Thoracic aorta (tissue), 2 donors: ENCODE measurements around the gene PODN. TPM values are rescaled to one million over a fixed set of nuclear protein-coding genes. Genes with fewer than 3 reads are reported as not detected.

Experiments
- ATAC-seq: fragments of 150-250 bp; one replicate; pipeline ENCODE4 v1.8.0; 2017; ENCODE audit warnings: low read depth; ENCODE audit not compliant: insufficient number of reproducible peaks, low FRiP score
- DNase-seq: peaks from one replicate; pipeline ENCODE4 v3.0.0-alpha.2; 2020; ENCODE audit warnings: low spot score
- H3K27ac ChIP-seq, 2 donors: fragments of 200-600 bp; sonication (generic); 1 replicate in 1 of 2; 2 replicates in 1 of 2; pipeline ENCODE4 v1.5.1; 2016; ENCODE audit warnings: mild to moderate bottlenecking in 2 of 2, moderate library complexity in 2 of 2
- H3K27me3 ChIP-seq: fragments of 200-600 bp; sonication (generic); replicated peaks from 2 replicates; pipeline ENCODE4 v1.6.0; 2016; ENCODE audit warnings: mild to moderate bottlenecking; ENCODE audit not compliant: insufficient read depth
- H3K36me3 ChIP-seq: fragments of 200-600 bp; sonication (generic); one replicate; pipeline ENCODE4 v1.5.1; 2016
- H3K4me1 ChIP-seq, 2 donors: fragments of 200-600 bp; sonication (generic); 1 replicate in 1 of 2; 2 replicates in 1 of 2; pipeline versions ENCODE4 v1.5.1 to v1.6.0; 2016; ENCODE audit warnings: low read depth in 2 of 2, mild to moderate bottlenecking in 1 of 2; ENCODE audit not compliant: control insufficient read depth in 1 of 2
- H3K4me3 ChIP-seq: fragments of 200-600 bp; sonication (generic); 2 replicates; pipeline ENCODE4 v1.5.1; 2016; ENCODE audit warnings: mild to moderate bottlenecking
- H3K9me3 ChIP-seq: fragments of 200-600 bp; sonication (generic); 2 replicates; pipeline ENCODE4 v1.5.1; 2016
- total RNA-seq, 2 donors: library from RNA; depleted of rRNA; stranded (reverse); fragments of >200 nt; gene quantifications; one replicate each; pipeline versions ENCODE4 v1.1.0 to v1.2.3, GENCODE V29; 2016
- TF ChIP-seq, protein P1 (sequence below): fragments of 200-600 bp; sonication (generic); IDR thresholded peaks from one replicate; pipeline ENCODE4 v1.5.1; 2019; ENCODE audit warnings: antibody characterized with exemption

PODN gene
- total RNA-seq, 2 donors from 2014 or later = 119 to 152 TPM

GRCh38 chr1:53044926-53045325 is 17.1 kb upstream of the PODN start:
- DNase-seq (no peak), ATAC-seq (no peak)
- H3K27ac ChIP-seq = no peak overlapping the region
- no peaks in the 10 kb centered on the region for H3K27me3 ChIP-seq
- no peak overlapping the region for H3K4me3 ChIP-seq
- no peaks in the 10 kb centered on the region for H3K9me3 ChIP-seq
- TF ChIP-seq, protein P1, sequence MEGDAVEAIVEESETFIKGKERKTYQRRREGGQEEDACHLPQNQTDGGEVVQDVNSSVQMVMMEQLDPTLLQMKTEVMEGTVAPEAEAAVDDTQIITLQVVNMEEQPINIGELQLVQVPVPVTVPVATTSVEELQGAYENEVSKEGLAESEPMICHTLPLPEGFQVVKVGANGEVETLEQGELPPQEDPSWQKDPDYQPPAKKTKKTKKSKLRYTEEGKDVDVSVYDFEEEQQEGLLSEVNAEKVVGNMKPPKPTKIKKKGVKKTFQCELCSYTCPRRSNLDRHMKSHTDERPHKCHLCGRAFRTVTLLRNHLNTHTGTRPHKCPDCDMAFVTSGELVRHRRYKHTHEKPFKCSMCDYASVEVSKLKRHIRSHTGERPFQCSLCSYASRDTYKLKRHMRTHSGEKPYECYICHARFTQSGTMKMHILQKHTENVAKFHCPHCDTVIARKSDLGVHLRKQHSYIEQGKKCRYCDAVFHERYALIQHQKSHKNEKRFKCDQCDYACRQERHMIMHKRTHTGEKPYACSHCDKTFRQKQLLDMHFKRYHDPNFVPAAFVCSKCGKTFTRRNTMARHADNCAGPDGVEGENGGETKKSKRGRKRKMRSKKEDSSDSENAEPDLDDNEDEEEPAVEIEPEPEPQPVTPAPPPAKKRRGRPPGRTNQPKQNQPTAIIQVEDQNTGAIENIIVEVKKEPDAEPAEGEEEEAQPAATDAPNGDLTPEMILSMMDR = no peak
- H3K36me3 ChIP-seq = peaks cover 4% of the 10 kb centered on the region
- H3K4me1 ChIP-seq = peaks cover 4 to 31% of the 10 kb centered on the region in 2 donors

DNA sequence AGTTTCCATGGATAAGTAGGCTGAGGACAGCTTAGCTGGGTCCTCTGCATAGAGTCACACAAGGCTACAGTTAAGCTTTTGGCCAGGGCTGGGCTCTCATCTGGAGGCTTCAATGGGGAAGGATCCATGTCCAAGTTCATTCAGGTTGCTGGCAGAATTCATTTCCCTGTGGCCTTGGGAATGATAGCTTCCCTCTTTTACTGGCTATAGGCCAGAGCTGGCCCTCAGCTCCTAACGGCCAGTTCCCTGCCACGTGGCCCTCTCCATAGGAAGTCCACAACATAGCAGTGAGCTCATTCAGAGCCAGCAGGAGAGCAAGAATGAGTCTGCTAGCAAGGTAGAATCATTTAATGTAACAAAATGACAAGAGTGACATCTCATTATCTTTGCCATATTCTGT is 15.1 kb upstream of the PODN start:
- DNase-seq = no peak
- Histone ChIP-seq H3K9me3 (no peaks in the 10 kb centered on the region), H3K4me1 (peaks cover 12 to 41% of the 10 kb centered on the region in 2 donors), H3K4me3 (no peak overlapping the region), H3K27me3 (no peaks in the 10 kb centered on the region), H3K27ac (no peak overlapping the region), H3K36me3 (peaks cover 3% of the 10 kb centered on the region)
- ATAC-seq = no peak
- TF ChIP-seq, protein P1 = no peak

GRCh38 chr1:53047737-53048736 is 14.0 kb upstream of the PODN start:
- no peak overlapping the region for H3K27ac ChIP-seq

GRCh38 chr1:53048960-53049573 is 12.9 kb upstream of the PODN start:
- Histone ChIP-seq H3K27ac (peak overlapping the region; percentile 13 to 31), H3K36me3 (peaks cover 14% of the 10 kb centered on the region), H3K4me1 (peaks cover 12 to 41% of the 10 kb centered on the region in 2 donors), H3K27me3 (no peaks in the 10 kb centered on the region), H3K9me3 (no peaks in the 10 kb centered on the region), H3K4me3 (no peak overlapping the region)
- no peak for ATAC-seq
- no peak for DNase-seq
- TF ChIP-seq, protein P1 = no peak

More at GRCh38 chr1:53047737-53048736, 14.0 kb upstream of the PODN start:
- Histone ChIP-seq H3K9me3 (no peaks in the 10 kb centered on the region), H3K36me3 (peaks cover 10% of the 10 kb centered on the region), H3K4me1 (peaks cover 12 to 41% of the 10 kb centered on the region in 2 donors), H3K4me3 (no peak overlapping the region), H3K27me3 (no peaks in the 10 kb centered on the region)
- TF ChIP-seq, protein P1 = no peak
- DNase-seq (no peak), ATAC-seq (no peak)

GRCh38 chr1:53049574-53049967 is 12.4 kb upstream of the PODN start:
- Histone ChIP-seq H3K9me3 (no peaks in the 10 kb centered on the region), H3K36me3 (peaks cover 14% of the 10 kb centered on the region), H3K4me1 (peaks cover 12 to 41% of the 10 kb centered on the region in 2 donors), H3K27me3 (no peaks in the 10 kb centered on the region), H3K27ac (peak overlapping the region; percentile 13 to 31), H3K4me3 (no peak overlapping the region)
- DNase-seq (no peak), ATAC-seq (no peak)
- TF ChIP-seq, protein P1 = no peak
